Small intestine (tissue), 16 donors: ENCODE data around the gene CAMK2G. TPM values are rescaled to one million over a fixed set of nuclear protein-coding genes. Genes with fewer than 3 reads are reported as not detected.
"Not testable (repeated sequence)": the region's sequence is repeated elsewhere in the genome, so short reads cannot be mapped to it uniquely, and the experiment has no call there.

Source experiments
- DNase-seq, 2 donors: peaks; one replicate each; pipeline versions ENCODE4 v3.0.0 to v3.0.0-alpha.2; 2013
- FAIRE-seq: peaks from 2 replicates; lab custom pipeline; 2012; peaks lifted over from hg19 to GRCh38; lab: Jason Lieb, UNC
- H3K27ac ChIP-seq, 3 donors: one replicate each; pipeline ENCODE4 v1.5.1; 2013; ENCODE audit warnings: low read length in 2 of 3, mild to moderate bottlenecking in 2 of 3, control low read depth in 1 of 3, inconsistent platforms in 1 of 3, low read depth in 1 of 3, moderate library complexity in 1 of 3
- H3K27me3 ChIP-seq, 3 donors: one replicate each; pipeline ENCODE4 v1.6.1; 2013; ENCODE audit warnings: low read length in 3 of 3, inconsistent platforms in 1 of 3; ENCODE audit not compliant: control insufficient read depth in 3 of 3, insufficient read depth in 3 of 3
- H3K36me3 ChIP-seq, 3 donors: one replicate each; pipeline ENCODE4 v1.6.1; 2013; ENCODE audit warnings: low read length in 3 of 3, inconsistent platforms in 1 of 3, low read depth in 1 of 3, mild to moderate bottlenecking in 1 of 3, moderate library complexity in 1 of 3; ENCODE audit not compliant: control insufficient read depth in 3 of 3, insufficient read depth in 2 of 3
- H3K4me1 ChIP-seq, 3 donors: one replicate each; pipeline ENCODE4 v1.6.1; 2013; ENCODE audit warnings: low read length in 2 of 3, inconsistent platforms in 1 of 3, low read depth in 1 of 3, mild to moderate bottlenecking in 1 of 3, moderate library complexity in 1 of 3; ENCODE audit not compliant: control insufficient read depth in 3 of 3, insufficient read depth in 2 of 3
- H3K4me3 ChIP-seq, 3 donors: one replicate each; pipeline ENCODE4 v1.5.1; 2013; ENCODE audit warnings: low read length in 3 of 3, control low read depth in 1 of 3, inconsistent platforms in 1 of 3, low read depth in 1 of 3, mild to moderate bottlenecking in 1 of 3, moderate library complexity in 1 of 3
- H3K9me3 ChIP-seq, 2 donors: one replicate each; pipeline ENCODE4 v1.6.1; 2013; ENCODE audit warnings: low read depth in 1 of 2, low read length in 1 of 2; ENCODE audit not compliant: control insufficient read depth in 2 of 2, insufficient read depth in 1 of 2
- WGBS, 3 donors: extraction: QIAGEN DNeasy Blood & Tissue Kit; methylation state at CpG; one replicate each; pipeline ENCODE4 v1.1.7; 2013; 5-methylcytosine and 5-hydroxymethylcytosine counted together
- long read RNA-seq, 10 donors: transcript quantifications; one replicate each; lab custom pipeline, GENCODE V29; 2026
- polyA plus RNA-seq, 4 donors: library from polyadenylated mRNA; stranded (reverse) in 3 of 4; unstranded in 1 of 4; fragments of 200-250 nt in 3 of 4; fragments of 120-200 nt in 1 of 4; gene quantifications; one replicate each; pipeline versions ENCODE4 v1.2.1 to v1.2.3, GENCODE V29; 2013
- donor health status: healthy with polysubstance abuse.
- donor health status: control.
- donor health status: control.
- donor health status: Bipolar disorder and iron deficiency.
- donor health status: healthy.

The CAMK2G gene
- 10 to 100 TPM; 33.1 to 74.9 (median 46.8) TPM for polyA plus RNA-seq
- long read RNA-seq, donor 1, partial matches to known transcripts, result 0 of 7 reads
- long read RNA-seq, donor 1, other reads (novel, unspliced or antisense), result 0 of 7 reads
- long read RNA-seq, donor 2, result 0 reads
- long read RNA-seq, donor 3, partial matches to known transcripts, result 0 of 1 reads
- long read RNA-seq, donor 3, other reads (novel, unspliced or antisense), result 0 of 1 reads
- long read RNA-seq, donor 4, result 0 reads
- long read RNA-seq, donor 5, partial matches to known transcripts, result 0 of 2 reads
- long read RNA-seq, donor 5, other reads (novel, unspliced or antisense), result 0 of 2 reads
- long read RNA-seq, donor 6, partial matches to known transcripts, result 28 of 30 reads
- long read RNA-seq, donor 6, other reads (novel, unspliced or antisense), result 0 of 30 reads
- long read RNA-seq, donor 7, result 0 reads
- long read RNA-seq, donor 8, result 0 reads
- long read RNA-seq, donor 9, result 0 reads
- long read RNA-seq, donor 10, partial matches to known transcripts, result 0 of 2 reads
- long read RNA-seq, donor 10, other reads (novel, unspliced or antisense), result 0 of 2 reads

DNA sequence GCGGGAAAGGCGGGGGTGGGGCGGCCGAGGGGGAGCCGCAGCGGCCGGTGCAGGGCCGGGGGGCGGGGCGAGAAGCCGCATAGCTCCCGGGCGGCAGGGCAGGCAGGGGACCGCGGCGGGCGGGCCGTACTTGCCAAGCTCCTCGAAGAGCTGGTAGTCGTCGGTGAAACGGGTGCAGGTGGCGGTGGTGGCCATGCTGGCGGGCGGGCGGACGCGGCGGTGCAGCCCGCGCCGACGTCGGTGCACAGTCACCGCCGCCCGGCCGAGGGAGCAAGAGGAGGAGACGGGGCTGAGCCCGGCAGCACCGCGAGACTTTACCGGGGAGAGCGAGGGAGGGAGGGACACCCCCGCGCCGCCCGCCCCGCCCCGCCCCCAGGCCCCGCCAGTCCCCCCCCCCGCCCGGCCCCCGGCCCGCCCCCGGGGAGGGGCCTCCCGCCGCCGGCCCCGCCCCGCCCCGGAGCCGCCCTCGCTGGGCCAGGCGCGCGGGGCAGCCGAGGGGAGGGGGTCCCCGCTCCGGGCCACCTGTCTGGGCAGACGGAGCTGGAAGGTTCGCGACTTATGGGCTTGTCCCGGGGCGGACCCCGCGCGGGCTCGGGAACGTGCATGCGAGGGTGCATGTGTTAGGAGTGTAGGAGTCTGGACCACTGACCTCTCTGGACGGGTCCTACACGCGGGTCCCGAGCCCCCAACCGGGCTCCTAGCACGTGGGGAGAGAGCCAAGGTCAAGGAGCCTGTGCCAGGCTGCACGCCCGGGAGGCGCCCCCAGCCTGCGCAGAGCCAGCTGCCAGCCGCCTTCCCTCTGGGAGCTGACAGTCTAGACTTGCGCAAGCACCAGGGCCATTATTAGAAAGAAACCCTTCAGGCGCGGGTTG lies at the start of gene CAMK2G:
CAMK2G (minus strand) TSS at position 289 of the 872 bp plus-strand sequence; CDS start at position 195, 94 bp downstream.
- H3K4me3 ChIP-seq, result peak within 1 kb of the TSS; percentile 66 to 96 (median 80)
- FAIRE-seq, result no peak
- 1 to 4% (median 3%) methylated on average over 23 to 95 of the region's 95 CpGs for WGBS, 3 donors
- no peaks in the 10 kb centered on the region for H3K27me3 ChIP-seq
- peak; percentile 88 to 90 for DNase-seq
- H3K4me1 ChIP-seq, result peaks cover 12 to 42% (median 16%) of the 10 kb centered on the region in 3 donors
- no peaks in the 10 kb centered on the region for H3K9me3 ChIP-seq
- H3K36me3 ChIP-seq, result peaks cover 0 to 34% (median 6%) of the 10 kb centered on the region in 3 donors
- H3K27ac ChIP-seq, result peak within 1 kb of the TSS; percentile 71 to 85 (median 81)

DNA sequence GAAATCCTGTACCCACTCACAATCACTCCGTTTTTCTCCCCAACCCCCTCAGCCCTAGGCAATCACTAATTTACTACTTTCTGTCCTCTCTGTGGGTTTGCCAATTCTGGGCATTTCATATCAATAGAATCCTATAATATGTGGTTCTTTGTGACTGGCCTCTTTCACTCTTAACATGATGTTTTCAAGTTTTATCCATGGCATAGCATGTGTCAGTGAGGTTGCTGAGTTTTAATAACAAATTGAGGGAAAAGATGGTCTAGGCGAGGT lies 48.4 kb upstream of the CAMK2G start:
- 79 to 92% (median 90%) methylated on average over 2 of the region's 2 CpGs for WGBS, 3 donors
- DNase-seq, result no peak
- no peaks in the 10 kb centered on the region for H3K27me3 ChIP-seq
- no peaks in the 10 kb centered on the region for H3K4me1 ChIP-seq
- no peaks in the 10 kb centered on the region for H3K9me3 ChIP-seq
- H3K4me3 ChIP-seq, result no peak overlapping the region
- H3K36me3 ChIP-seq, result no peaks in the 10 kb centered on the region
- no peak overlapping the region for H3K27ac ChIP-seq
- no peak for FAIRE-seq

DNA sequence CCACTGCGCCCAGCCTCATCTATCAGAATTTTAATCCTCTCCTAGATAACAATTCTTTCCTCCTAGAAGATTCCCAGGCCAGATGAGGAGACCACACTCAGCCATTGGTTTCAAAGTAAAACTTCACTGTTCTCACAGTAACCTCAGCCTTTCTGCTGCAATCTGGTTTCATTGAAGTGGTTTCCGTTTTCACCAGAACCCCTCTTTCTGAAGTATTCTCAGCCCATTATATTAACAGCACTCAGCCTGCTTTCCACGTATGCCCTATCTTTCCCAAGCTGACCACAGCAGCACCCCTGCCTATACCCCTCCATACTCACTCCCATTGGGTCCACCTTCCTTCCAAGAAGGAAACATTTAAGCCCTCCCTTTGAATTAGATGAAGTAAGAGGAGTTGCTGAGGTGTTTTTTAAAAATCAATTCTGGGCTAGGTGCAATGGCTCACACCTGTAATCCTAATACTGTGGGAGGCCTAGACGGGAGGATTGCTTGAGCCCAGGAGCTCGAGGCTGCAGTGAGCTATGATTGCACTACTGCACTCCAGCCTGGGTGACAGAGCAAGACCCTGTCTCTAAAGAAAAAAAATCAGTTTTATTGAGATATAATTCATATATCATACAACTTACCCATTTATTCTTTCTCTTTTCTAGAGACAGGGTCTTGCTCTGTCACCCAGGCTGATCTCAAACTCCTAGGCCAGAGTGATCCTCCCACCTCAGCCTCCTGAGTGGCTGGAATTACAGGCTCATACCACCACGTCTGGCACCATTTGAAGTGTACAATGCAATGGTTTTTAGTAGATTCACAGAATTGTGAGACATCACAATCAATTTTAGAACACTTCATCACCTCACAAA lies 47.9 kb upstream of the CAMK2G start:
- H3K4me3 ChIP-seq, result no peak overlapping the region
- no peaks in the 10 kb centered on the region for H3K36me3 ChIP-seq
- no peak for FAIRE-seq
- H3K9me3 ChIP-seq, result no peaks in the 10 kb centered on the region
- DNase-seq, result no peak
- WGBS, 3 donors, result 80 to 89% (median 81%) methylated on average over 6 of the region's 6 CpGs
- H3K27me3 ChIP-seq, result no peaks in the 10 kb centered on the region
- peaks cover 0 to 3% (median 0%) of the 10 kb centered on the region in 3 donors for H3K4me1 ChIP-seq
- H3K27ac ChIP-seq, result no peak overlapping the region

GRCh38 chr10:73920089-73920488 lies 45.7 kb upstream of the CAMK2G start:
- peaks cover 0 to 18% (median 2%) of the 10 kb centered on the region in 3 donors for H3K36me3 ChIP-seq
- H3K4me1 ChIP-seq, result peaks cover 0 to 15% (median 3%) of the 10 kb centered on the region in 3 donors
- H3K9me3 ChIP-seq, result no peaks in the 10 kb centered on the region
- peak overlapping the region in 1 of 3 donors; percentile 82 for H3K27ac ChIP-seq
- H3K27me3 ChIP-seq, result no peaks in the 10 kb centered on the region
- WGBS, 3 donors, result 35 to 65% (median 55%) methylated on average over 4 of the region's 4 CpGs
- no peak for FAIRE-seq
- DNase-seq, result no peak
- H3K4me3 ChIP-seq, result no peak overlapping the region

- Histone ChIP-seq H3K36me3 (peaks cover 0 to 24% (median 2%) of the 10 kb centered on the region in 3 donors), H3K4me1 (peaks cover 0 to 21% (median 3%) of the 10 kb centered on the region in 3 donors), H3K27ac (peak overlapping the region in 1 of 3 donors; percentile 82)
- not testable (repeated sequence) for H3K9me3 ChIP-seq, DNase-seq, FAIRE-seq, H3K4me3 ChIP-seq, H3K27me3 ChIP-seq
- WGBS, 3 donors, result 86 to 95% (median 90%) methylated on average over 8 of the region's 8 CpGs
These were observed 45.1 kb upstream of the CAMK2G start for GRCh38 chr10:73919481-73919880.

DNA sequence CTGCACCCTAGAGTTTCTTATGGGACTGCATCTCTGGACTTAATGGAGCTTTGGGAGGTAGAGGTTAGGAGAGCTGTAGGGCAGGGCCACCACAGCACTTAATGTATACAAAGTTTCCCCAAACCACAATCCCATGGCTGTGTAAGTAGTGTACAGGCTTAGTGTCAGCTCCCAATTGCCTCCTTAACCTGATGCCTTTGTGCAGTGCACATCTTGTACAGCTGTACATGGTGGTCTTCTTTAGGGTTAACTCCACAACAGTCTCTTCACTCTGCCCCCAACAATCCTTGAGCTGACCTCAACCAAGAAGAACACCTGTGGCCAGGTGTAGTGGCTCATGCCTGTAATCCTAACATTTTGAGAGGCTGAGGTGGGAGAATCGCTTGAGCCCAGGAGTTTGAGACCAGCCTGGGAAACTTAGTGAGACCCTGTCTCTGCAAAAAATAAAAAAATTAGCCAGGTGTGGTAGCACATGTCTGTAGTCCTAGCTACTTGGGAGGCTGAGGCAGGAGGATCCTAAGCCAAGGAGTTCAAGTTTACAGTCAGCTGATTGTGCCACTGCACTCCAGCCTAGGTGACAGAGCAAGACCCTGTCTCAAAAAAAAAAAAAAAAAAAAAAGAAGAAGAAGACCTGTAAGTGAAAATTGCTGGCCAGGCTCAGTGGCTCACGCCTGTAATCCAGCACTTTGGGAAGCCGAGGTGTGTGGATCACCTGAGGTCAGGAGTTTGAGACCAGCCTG lies 43.4 kb upstream of the CAMK2G start:
- FAIRE-seq, result no peak
- DNase-seq, result no peak
- 94 to 98% (median 96%) methylated on average over 3 of the region's 3 CpGs for WGBS, 3 donors
- peaks cover 0 to 36% (median 3%) of the 10 kb centered on the region in 3 donors for H3K4me1 ChIP-seq
- H3K27me3 ChIP-seq, result no peaks in the 10 kb centered on the region
- H3K9me3 ChIP-seq, result no peaks in the 10 kb centered on the region
- no peak overlapping the region for H3K4me3 ChIP-seq
- H3K36me3 ChIP-seq, result peaks cover 0 to 41% (median 2%) of the 10 kb centered on the region in 3 donors
- peak overlapping the region in 2 of 3 donors; percentile 37 to 49 for H3K27ac ChIP-seq

DNA sequence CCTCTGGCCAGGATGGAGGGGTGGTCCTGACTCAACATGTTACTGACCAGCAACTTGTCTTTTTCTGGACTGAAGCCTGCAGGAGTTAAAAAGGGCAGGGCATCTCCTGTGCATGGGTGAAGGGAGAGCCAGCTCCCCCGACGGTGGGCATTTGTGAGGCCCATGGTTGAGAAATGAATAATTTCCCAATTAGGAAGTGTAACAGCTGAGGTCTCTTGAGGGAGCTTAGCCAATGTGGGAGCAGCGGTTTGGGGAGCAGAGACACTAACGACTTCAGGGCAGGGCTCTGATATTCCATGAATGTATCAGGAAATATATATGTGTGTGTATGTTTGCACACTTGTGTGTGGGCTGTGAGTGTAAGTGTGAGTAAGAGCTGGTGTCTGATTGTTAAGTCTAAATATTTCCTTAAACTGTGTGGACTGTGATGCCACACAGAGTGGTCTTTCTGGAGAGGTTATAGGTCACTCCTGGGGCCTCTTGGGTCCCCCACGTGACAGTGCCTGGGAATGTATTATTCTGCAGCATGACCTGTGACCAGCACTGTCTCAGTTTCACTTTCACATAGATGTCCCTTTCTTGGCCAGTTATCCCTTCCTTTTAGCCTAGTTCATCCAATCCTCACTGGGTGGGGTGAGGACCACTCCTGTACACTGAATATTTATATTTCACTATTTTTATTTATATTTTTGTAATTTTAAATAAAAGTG lies 42.6 kb upstream of the CAMK2G start:
- Histone ChIP-seq H3K9me3 (no peaks in the 10 kb centered on the region), H3K4me1 (peaks cover 0 to 41% (median 3%) of the 10 kb centered on the region in 3 donors), H3K36me3 (peaks cover 0 to 45% (median 2%) of the 10 kb centered on the region in 3 donors), H3K27me3 (peaks cover 0 to 1% (median 0%) of the 10 kb centered on the region in 3 donors), H3K27ac (peak overlapping the region in 2 of 3 donors; percentile 49 to 62), H3K4me3 (no peak overlapping the region)
- WGBS, 3 donors, result 35 to 42% (median 40%) methylated on average over 5 of the region's 5 CpGs
- FAIRE-seq (no peak), DNase-seq (peak; percentile 80 to 81)
